ENCODE measurements around the gene GFER. TPM values are rescaled to one million over a fixed set of nuclear protein-coding genes. Genes with fewer than 3 reads are reported as not detected.
"Not testable (repeated sequence)": the region's sequence is repeated elsewhere in the genome, so short reads cannot be mapped to it uniquely, and the experiment has no call there.

Gene GFER
- total RNA-seq, 1 donor from 2014 or later, result 19.7 TPM

- Mint-ChIP-seq H3K4me3 (ENCODE audit: unreplicated experiment) (no peak overlapping the region), H3K9me3 (ENCODE audit: low read depth) (no peaks in the 10 kb centered on the region), H3K4me1 (ENCODE audit: low read depth) (peaks cover 48% of the 10 kb centered on the region), H3K27ac (ENCODE audit: unreplicated experiment) (no peak overlapping the region), H3K27me3 (ENCODE audit: low read depth) (no peaks in the 10 kb centered on the region), H3K36me3 (ENCODE audit: low read depth) (no peaks in the 10 kb centered on the region)
- DNase-seq (ENCODE audit: low spot score), result peak; percentile 54
- TF ChIP-seq CTCF (IDR thresholded peaks at IDR 0.05), result no peak
These were observed 46.0 kb downstream of the GFER start for GRCh38 chr16:2030036-2030435.

- H3K27ac Mint-ChIP-seq (ENCODE audit: unreplicated experiment), result no peak overlapping the region
- DNase-seq (ENCODE audit: low spot score), result peak; percentile 66
- no peak for TF ChIP-seq CTCF (IDR thresholded peaks at IDR 0.05)
- H3K36me3 Mint-ChIP-seq (ENCODE audit: low read depth), result no peaks in the 10 kb centered on the region
- H3K9me3 Mint-ChIP-seq (ENCODE audit: low read depth), result no peaks in the 10 kb centered on the region
- H3K27me3 Mint-ChIP-seq (ENCODE audit: low read depth), result no peaks in the 10 kb centered on the region
- peaks cover 51% of the 10 kb centered on the region for H3K4me1 Mint-ChIP-seq (ENCODE audit: low read depth)
- H3K4me3 Mint-ChIP-seq (ENCODE audit: unreplicated experiment), result no peak overlapping the region
These were observed 47.1 kb downstream of the GFER start for GRCh38 chr16:2031081-2031577.

DNA sequence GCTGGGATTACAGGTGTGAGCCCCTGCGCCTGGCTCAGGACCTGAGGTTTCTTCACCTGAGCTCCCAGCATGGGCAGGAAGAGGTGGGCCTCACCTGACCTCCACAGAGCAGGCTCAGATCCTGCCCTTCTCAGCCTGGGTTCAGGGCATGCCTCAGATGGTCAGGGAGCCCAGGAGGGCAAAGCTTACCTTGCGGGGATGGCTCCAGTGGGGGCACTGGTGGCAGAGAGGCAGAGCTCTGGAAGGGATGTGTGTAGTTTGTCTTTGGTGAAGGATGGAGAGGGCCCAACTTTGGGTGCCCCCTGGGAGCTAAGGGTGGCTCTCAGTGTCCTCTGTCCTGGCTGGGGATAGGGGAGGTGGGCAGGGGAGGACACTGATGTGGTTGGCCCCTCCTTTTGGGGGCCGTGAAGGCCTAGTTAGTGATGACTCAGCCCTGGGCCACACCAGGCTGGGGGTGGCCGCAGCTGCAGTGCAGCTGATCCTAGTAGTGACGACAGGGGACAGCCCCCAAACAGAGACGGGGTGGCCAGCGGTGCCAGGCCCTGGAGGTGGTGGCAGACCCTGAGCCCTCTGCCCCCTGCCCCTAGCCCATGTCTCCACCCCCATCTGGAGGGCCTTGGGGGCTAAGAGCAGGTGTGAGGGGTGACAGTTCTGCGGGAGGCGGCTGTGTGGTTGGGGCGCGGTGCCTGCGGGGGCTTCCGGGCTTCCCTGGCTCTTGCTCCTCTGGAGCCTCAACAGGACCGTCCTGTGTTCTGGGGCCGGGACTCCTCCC, 48.5 kb downstream of the GFER start:
- H3K27ac Mint-ChIP-seq (ENCODE audit: unreplicated experiment), result peak overlapping the region; percentile 68
- H3K4me1 Mint-ChIP-seq (ENCODE audit: low read depth), result peaks cover 63% of the 10 kb centered on the region
- H3K9me3 Mint-ChIP-seq (ENCODE audit: low read depth), result no peaks in the 10 kb centered on the region
- no peak for TF ChIP-seq CTCF (IDR thresholded peaks at IDR 0.05)
- no peaks in the 10 kb centered on the region for H3K36me3 Mint-ChIP-seq (ENCODE audit: low read depth)
- DNase-seq (ENCODE audit: low spot score), result peak; percentile 93
- H3K27me3 Mint-ChIP-seq (ENCODE audit: low read depth), result no peaks in the 10 kb centered on the region
- H3K4me3 Mint-ChIP-seq (ENCODE audit: unreplicated experiment), result peak overlapping the region; percentile 28

- Mint-ChIP-seq H3K4me1 (ENCODE audit: low read depth) (peaks cover 63% of the 10 kb centered on the region), H3K9me3 (ENCODE audit: low read depth) (no peaks in the 10 kb centered on the region), H3K4me3 (ENCODE audit: unreplicated experiment) (peak overlapping the region; percentile 65), H3K27ac (ENCODE audit: unreplicated experiment) (peak overlapping the region; percentile 88), H3K36me3 (ENCODE audit: low read depth) (peaks cover 2% of the 10 kb centered on the region), H3K27me3 (ENCODE audit: low read depth) (no peaks in the 10 kb centered on the region)
- TF ChIP-seq CTCF (IDR thresholded peaks at IDR 0.05), result no peak
- peak; percentile 94 for DNase-seq (ENCODE audit: low spot score)
These were observed 49.3 kb downstream of the GFER start for GRCh38 chr16:2033057-2033908.

GRCh38 chr16:2033909-2034695, 50.1 kb downstream of the GFER start:
- H3K27me3 Mint-ChIP-seq (ENCODE audit: low read depth); H3K9me3 Mint-ChIP-seq (ENCODE audit: low read depth); H3K36me3 Mint-ChIP-seq (ENCODE audit: low read depth); DNase-seq (ENCODE audit: low spot score): not testable (repeated sequence)
- Mint-ChIP-seq H3K27ac (ENCODE audit: unreplicated experiment) (peak overlapping the region; percentile 88), H3K4me1 (ENCODE audit: low read depth) (peaks cover 61% of the 10 kb centered on the region), H3K4me3 (ENCODE audit: unreplicated experiment) (peak overlapping the region; percentile 65)
